K562 treated with DMSO at 1 percent for 12 hours (cell line): ENCODE results near the gene TMEM203. TPM values are rescaled to one million over a fixed set of nuclear protein-coding genes. Genes with fewer than 3 reads are reported as not detected.

Experiments used
- total RNA-seq: library from RNA; unstranded; fragments of 300-600 nt; gene quantifications from 2 replicates; pipeline ENCODE4 v1.2.3, GENCODE V29; 2022; ENCODE audit not compliant: insufficient read depth

The TMEM203 gene, protein sequence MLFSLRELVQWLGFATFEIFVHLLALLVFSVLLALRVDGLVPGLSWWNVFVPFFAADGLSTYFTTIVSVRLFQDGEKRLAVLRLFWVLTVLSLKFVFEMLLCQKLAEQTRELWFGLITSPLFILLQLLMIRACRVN
- 54.3 and 56.7 TPM in 2 replicates for total RNA-seq

DNA sequence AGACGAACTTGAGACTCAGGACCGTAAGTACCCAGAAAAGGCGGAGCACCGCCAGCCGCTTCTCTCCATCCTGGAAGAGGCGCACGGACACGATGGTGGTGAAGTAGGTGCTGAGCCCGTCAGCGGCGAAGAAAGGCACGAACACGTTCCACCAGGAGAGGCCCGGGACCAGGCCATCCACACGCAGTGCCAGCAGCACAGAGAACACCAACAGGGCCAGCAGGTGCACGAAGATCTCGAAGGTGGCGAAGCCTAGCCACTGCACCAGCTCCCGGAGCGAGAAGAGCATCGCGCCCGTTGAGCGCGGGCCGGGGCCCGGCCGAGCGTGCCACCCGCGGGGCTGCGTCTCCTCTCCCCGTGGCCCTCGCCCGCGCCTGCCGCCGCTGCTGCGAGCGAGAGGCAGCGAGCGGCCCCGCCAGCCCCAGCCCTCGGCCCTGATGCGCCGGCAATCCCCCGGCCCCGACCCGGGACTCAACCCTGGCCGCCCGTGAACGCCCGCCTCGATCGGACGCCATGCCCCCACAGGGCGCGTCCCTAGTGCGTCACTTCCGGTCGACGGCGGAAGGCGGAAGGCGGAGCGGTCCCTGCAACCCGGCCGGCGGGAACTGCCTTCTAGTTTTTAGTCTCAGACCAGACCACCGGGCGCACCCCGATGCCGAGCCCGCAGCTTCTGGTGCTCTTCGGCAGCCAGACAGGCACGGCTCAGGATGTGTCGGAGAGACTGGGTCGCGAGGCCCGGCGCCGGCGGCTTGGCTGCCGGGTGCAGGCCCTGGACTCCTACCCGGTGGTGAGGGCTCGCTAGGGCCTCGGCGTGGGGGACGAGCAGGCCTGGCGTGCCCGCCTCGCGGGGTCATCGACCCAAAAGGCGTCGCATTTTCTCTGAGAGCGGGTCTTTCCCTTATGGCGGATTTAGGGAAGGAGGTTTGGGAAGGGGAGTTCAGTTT lies at the start of gene TMEM203, which contains the start of gene NDOR1:
Gene TMEM203, minus strand, starts transcription at position 523 of the 944 bp plus-strand sequence. Its CDS starts 234 bp downstream, at position 289.
Gene NDOR1, plus strand, starts transcription at position 575 of the 944 bp plus-strand sequence. Its CDS starts 78 bp downstream, at position 653.

DNA sequence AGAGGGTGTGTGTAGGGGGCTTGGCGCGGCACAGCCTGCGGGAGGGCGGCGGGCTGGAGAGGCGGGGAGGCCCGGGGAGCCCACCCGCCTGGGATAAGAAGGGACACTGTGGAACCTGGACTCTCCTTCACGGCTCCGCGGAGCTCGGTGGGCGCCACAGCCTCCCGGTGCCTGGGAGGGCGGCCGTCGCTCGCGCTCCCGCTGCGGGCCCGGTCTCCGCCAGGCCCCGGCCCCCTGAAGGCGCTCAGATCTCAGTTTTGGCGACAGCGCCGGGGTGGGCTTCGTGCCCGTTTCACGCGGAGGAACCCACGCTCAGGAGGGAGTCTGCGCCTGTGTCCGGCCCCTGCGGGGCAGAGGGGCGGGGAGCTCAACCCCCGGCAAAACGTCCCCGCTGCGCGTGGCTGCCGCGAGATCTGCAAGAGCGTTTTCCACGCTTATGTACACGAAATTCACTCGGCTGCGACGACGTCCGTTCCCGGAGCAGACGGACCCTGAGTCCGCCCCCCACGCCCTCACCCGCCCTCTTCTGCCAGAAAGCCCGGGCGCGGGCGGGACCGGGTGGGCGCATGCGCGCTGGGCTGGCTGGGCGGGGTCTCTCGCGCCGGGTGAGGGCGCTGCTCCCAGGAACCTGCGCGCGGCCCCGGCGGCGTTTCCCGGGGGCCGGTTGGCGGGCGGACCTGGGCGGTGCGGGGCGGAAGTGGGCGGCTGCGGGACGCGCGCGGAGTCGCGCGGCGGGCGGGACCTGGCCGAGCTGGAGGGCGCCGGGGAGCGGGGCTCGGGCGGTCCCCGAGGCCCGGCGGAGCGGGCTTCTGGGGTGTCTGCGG lies 49.4 kb upstream of the TMEM203 start, which contains the start of gene NELFB:
Gene NELFB, plus strand, starts transcription at position 704 of the 824 bp plus-strand sequence.

DNA sequence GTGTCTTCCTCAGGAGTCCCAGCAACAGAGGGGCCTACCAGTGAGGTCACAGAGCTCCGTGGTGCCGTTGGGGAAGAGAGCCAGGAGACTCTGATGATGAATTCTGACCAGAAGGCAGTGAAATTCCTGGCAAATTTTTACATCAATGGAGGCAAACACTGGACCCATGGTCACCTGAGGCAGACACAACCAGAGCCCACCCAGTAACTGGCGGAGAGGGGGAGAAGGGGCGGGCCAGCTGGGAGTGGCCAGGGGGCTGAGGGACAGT lies 45.7 kb upstream of the TMEM203 start, which contains the start of gene STPG3:
Gene STPG3, plus strand, starts transcription at position 93 of the 268 bp plus-strand sequence. Its CDS starts 1 bp downstream, at position 94.

DNA sequence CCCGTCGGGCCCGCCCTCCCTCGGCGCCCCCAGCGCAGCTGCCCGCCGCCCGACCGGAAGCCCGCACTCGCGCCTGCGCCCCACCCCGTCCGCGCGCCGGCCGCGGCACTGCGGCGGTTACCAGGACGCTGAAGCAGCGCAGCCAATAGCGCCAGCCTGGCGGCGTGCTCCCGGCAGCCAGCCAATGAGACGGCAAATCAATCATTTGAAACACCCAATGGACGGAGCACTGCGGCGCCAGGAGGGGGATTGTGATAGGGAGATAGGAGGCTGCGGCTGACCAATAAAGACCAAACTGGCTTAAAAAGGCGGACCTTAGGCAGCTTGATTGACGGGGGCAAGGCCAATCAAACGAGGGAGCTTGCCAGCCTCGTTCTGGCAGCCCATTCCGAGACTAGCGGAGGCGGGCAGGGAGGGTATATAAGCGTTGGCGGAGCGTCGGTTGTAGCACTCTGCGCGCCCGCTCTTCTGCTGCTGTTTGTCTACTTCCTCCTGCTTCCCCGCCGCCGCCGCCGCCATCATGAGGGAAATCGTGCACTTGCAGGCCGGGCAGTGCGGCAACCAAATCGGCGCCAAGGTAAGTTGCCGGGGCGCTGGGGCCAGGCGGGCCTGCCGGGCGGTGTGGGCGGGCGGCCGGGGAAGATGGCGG lies 35.5 kb upstream of the TMEM203 start, which contains the start of gene TUBB4B:
Gene TUBB4B, plus strand, starts transcription at position 447 of the 649 bp plus-strand sequence. Its CDS starts 74 bp downstream, at position 521.

DNA sequence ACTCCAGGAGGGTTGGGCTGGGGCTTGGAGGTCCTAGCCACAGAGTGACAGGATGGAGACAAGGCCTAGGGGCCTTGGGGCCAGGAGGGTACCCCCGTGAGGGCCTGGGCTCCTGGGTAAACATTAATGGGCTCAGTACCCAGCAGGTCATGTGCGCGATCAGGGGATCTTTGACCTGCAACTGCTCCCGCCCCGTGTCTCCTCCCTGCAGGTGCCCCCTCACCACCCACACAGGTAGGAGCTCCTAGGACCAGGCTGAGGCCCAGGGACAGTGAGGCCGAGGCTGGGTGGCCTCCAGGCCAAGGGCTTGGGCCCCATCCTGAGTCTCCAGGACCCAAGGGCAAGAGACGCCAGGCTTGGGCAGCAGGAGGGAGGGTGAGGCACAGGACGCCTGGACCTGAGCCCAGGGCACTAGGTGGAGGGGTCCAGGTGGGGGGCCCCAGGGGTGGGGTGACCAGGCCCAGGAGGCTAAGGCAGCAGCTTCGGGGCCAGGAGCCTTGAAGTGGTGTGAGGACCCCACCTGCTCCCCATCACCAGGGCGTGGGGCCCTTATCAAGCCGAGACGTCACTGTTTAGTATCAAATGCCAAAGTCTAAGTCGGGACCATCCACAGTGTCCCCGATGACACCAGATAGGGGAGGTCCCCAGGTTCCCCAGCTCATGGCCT lies 25.4 kb upstream of the TMEM203 start, which contains the start of gene SLC34A3:
Gene SLC34A3, plus strand, starts transcription at position 197 of the 667 bp plus-strand sequence. CDS start 802 bp downstream, outside the sequence.

DNA sequence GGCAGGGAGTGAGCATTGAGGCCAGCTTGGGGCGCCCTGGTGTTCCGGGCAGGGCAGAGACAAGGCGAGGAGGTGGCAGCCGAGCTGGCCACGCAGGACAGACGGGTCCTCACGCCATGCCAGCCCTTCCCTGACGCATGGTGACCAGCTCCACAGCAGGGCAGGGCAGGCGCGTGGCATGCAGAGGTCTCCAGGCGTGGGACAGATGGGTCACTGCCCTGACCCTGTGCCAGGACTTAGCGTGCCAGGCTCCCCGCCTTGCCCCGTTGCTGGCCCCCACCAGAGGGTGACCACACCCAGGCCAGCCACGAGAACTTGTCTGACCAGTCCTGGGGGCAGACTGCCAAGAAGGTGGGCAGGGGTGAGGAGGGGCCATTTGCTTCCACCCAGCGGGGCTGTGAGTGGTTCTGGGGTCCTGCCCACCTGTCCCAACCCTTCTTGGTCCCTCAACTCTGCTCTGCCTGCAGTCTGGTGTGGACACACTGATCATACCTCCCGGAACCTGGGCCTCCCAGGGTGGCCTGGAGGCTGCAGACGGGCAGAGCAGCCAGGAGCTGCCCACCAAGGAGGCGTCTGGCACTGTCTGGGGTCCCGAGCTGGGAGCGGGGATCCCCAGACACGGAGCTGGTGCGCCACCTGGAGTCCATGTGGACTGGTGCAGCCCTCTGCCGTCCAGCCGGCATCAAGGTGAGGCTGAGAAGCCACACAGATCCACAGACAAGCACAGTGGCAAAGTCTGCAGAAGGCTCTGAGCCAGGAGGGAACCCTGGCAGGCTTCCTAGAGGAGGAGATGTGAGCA lies 21.8 kb upstream of the TMEM203 start, which contains the start of gene RNF224:
Gene RNF224, plus strand, starts transcription at position 449 of the 799 bp plus-strand sequence. CDS start 834 bp downstream, outside the sequence.

DNA sequence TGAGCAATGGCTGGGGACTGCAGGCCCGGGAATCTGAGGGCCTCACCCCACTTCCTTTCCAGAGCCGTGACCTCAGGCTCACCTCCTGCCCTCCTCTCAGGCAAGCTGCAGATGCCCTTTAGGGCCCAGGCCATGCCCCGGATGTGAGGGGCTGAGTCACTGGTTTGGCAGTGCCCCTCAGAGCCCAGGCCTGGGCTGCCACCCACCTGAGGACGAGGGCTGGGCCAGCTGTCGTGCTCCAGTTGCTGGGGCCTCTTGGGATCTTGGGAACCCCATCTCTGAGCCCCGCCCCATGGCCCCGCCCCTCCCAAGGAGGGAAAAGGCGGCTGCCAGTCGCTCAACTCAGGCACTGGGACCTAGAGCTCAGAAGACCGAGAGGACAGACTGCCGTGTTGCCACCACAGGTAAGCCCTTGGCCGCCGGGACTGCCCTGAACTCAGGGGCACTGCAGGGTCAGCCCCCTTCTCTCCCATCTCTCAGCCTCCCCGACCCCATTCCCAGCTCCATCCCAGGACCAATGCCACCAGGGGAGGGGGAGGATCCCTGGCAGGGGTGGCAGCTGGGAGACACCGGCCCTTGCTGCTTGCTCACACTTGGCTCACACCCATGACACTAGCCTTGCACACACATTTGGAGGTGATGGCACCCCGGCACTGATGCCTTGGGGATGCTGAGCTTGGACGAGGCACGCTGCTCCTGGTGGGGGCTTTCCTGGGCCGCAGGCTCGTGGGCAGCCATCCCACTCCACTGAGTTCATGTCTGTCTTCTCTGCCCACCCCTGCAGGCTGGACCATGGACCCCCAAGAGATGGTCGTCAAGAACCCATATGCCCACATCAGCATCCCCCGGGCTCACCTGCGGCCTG lies 19.6 kb upstream of the TMEM203 start, which contains the start of gene CYSRT1:
Gene CYSRT1, plus strand, starts transcription at position 345 of the 865 bp plus-strand sequence. Its CDS starts 448 bp downstream, at position 793.

DNA sequence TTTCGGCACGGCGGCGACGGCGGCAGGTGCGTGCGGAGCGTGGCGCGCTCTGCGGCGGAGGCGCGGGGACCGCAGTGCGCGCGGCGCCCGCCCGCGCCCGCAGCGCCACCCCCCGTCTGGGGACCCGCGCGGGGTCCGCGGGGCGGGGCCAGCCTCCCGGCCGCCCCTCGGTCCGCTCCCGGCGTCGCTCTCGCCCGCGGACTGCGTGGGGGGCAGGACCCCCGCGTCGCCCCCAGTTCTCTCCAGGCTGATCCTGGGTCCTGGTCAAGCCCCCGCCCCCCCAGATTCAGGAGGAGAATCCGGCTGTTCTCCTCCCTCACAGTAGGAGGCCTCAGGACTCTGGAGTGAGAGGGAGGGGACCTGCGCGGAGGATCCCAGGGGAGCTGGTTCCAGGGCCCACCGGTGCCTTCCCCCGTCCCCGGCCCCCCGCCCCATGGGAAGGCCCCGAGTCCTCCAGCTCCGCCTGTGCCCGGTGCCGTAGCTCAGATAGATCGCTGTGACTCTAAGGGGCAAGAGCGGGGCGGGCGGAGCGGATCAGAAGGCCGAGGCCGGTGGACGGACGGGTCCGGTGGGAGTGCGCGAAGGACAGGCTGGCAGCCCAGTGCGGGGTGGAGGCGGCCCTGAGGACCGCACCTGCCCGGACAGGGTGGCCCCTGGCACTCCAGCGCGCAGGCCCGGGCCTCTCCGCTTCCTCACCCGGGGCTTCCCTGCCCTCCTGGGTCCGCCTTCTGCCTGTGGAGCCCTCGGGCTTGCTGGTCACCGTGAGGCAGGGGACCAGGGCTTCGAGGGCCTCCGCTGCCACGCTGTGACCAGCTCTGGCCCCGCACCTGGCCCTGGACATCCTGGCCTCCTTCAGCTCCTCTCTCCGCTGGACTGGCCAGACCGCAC lies 17.0 kb upstream of the TMEM203 start, which contains the start of gene RNF208:
Gene RNF208, minus strand, starts transcription at position 51 of the 888 bp plus-strand sequence. CDS start 1,028 bp downstream, outside the sequence.

DNA sequence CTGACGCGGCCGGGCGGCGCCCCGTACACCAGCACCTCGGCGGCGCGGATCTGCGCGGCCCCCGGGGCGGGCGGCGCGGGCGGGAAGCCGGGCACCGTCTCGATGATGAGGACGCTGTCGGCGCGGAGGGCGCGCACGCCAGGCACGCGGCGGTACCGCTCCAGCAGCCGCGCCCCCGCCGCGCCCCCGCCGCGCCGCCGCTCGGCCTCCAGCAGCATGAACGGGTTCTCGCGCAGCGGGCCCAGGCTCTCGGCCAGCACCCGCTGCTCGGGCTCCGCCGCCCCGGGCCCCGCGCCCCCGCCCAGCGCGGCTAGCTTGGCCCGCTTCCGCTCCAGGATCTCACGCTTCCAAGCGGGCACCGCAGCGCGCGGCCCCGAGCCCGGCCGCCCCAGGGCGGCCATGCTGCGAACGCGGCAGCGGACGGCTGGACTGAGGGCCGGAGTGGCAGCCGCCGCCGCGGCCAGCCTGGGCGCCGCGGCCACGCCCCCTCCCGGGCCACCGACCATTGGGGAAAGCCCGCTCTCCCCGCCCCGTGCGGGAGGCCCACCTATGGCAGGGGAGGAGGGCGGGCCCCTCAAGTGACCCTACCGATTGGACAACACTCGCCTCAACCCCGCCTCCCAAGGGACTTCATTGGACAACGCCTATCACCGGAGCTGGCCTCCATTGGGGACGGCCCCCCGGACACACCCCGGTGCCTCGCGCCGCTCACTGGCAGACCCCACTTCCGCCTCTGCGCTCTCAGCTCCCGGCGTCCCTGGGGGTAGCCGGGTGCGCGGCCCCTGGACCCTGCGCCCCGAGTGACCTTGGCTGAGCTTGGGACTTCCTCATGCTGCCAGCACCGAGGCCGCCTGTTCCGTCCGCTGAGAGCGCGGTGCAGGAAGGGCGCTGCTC lies 4.9 kb downstream of the TMEM203 start, which contains the start of gene TPRN:
Gene TPRN, minus strand, starts transcription at position 431 of the 894 bp plus-strand sequence. Its CDS starts 30 bp downstream, at position 401.

DNA sequence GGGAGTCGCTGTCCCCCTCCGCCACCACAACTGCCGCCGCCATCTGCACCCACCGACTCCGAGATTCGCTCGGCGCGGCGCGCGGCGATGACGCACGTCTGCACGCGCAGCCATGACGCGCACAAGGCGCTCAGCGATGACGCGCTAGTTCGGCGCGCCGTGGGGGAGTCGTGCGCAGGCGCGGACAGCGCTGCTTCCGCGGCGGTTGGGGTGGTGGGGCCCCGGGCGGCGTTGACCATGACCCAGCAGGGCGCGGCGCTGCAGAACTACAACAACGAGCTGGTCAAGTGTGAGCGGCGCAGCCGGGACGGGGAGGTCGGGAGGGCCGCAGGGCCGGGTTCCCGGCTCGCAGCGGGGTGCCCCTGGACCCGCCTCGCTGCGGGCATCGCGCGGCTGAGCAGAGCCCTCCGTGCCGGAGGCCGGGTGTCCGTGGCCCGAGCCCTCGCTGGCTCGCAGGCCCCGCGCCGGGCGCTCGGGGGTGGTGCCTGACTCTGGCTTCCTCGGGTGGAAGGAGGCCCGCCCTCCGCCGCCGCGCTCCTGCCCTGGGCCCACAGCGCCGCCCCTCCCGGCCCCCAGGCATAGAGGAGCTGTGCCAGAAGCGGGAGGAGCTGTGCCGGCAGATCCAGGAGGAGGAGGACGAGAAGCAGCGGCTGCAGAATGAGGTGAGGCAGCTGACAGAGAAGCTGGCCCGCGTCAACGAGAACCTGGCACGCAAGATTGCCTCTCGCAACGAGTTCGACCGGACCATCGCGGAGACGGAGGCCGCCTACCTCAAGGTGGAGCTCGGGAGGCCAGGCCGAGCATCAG lies 16.8 kb downstream of the TMEM203 start, which contains the start of the genes ANAPC2 and SSNA1:
Gene ANAPC2, minus strand, starts transcription at position 71 of the 807 bp plus-strand sequence. Its CDS starts 28 bp downstream, at position 43.
Gene SSNA1, plus strand, starts transcription at position 187 of the 807 bp plus-strand sequence. Its CDS starts 51 bp downstream, at position 238.

DNA sequence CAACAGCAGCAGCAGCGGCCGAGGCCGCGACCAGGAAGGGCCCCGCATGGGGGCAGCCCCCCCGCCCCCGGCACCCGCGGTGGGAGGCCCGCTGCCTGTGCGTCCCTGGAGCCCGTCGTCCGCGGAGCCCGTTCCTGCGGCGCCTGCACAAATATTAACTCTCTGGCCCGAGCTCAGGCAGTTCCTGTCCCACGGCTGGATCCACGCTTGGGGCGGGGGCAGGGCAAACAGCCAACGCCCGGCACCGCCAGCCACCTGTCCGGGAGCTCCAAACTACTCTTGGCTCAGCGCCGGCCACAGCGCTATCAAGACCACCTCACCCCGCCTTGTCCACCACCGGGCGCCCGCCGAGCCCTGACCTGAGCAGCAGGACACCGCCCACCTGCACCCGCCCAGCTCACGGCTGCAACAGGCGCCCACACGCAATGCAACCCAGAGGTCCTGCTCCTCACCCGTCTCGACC lies 35.5 kb downstream of the TMEM203 start, which contains the start of gene LRRC26:
Gene LRRC26, minus strand, starts transcription at position 156 of the 463 bp plus-strand sequence. Its CDS starts 108 bp downstream, at position 48.

